HG02678 (cell line): ENCODE data around the gene CAPN12.
"Not testable (repeated sequence)": the region's sequence is repeated elsewhere in the genome, so short reads cannot be mapped to it uniquely, and the experiment has no call there.

Experiments
- ATAC-seq: cut with Tn5 transposase; IDR thresholded peaks from one replicate; pipeline ENCODE4 v1.9.1; 2021; ENCODE audit warnings: mild to moderate bottlenecking, moderate library complexity; ENCODE audit not compliant: unreplicated experiment

Gene CAPN12, protein sequence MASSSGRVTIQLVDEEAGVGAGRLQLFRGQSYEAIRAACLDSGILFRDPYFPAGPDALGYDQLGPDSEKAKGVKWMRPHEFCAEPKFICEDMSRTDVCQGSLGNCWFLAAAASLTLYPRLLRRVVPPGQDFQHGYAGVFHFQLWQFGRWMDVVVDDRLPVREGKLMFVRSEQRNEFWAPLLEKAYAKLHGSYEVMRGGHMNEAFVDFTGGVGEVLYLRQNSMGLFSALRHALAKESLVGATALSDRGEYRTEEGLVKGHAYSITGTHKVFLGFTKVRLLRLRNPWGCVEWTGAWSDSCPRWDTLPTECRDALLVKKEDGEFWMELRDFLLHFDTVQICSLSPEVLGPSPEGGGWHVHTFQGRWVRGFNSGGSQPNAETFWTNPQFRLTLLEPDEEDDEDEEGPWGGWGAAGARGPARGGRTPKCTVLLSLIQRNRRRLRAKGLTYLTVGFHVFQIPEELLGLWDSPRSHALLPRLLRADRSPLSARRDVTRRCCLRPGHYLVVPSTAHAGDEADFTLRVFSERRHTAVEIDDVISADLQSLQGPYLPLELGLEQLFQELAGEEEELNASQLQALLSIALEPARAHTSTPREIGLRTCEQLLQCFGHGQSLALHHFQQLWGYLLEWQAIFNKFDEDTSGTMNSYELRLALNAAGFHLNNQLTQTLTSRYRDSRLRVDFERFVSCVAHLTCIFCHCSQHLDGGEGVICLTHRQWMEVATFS

DNA sequence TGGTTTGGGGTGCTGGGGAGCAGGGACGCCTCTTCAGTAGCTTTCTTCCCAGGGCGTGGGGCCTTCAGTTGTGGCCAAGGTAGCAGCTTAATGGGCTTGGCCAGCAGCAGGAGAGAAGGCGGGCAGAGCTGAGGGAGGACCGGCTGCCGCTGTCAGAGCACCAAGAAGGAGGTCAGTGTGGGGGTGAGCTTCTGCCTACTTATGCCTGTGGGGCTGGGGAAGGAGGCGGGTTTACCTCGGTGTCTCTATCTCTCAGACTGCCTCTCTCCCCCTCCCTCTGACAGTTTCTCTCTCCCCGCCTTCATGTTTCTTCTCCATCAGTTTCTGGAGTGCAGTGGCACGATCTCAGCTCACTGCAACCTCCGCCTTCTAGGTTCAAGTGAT is at the start of gene CAPN12:
CAPN12 (minus strand) TSS at position 177 of the 384 bp plus-strand sequence. CDS start 309 bp downstream, outside the sequence.
- no peak for ATAC-seq

GRCh38 chr19:38793671-38794070 is 49.4 kb upstream of the CAPN12 start:
- ATAC-seq, result no peak

DNA sequence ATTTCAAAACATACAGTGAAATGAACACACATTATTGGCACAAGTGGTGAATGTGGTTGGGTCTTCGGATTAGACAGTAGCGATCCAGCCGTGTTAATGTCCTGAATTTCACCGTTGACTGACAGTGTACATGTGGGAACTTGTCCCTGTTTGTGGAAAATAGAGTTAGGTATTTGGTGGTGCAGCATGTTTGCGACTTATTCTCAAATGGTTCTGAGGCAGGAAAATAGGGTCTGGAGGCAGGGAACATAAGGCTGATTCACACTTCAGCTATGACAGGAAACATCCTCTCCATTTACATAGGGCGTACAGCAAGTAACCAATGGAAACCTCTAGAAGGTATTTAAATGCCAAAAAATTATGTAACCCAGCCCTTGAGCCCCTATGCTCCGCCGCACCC is 48.9 kb upstream of the CAPN12 start:
- no peak for ATAC-seq

DNA sequence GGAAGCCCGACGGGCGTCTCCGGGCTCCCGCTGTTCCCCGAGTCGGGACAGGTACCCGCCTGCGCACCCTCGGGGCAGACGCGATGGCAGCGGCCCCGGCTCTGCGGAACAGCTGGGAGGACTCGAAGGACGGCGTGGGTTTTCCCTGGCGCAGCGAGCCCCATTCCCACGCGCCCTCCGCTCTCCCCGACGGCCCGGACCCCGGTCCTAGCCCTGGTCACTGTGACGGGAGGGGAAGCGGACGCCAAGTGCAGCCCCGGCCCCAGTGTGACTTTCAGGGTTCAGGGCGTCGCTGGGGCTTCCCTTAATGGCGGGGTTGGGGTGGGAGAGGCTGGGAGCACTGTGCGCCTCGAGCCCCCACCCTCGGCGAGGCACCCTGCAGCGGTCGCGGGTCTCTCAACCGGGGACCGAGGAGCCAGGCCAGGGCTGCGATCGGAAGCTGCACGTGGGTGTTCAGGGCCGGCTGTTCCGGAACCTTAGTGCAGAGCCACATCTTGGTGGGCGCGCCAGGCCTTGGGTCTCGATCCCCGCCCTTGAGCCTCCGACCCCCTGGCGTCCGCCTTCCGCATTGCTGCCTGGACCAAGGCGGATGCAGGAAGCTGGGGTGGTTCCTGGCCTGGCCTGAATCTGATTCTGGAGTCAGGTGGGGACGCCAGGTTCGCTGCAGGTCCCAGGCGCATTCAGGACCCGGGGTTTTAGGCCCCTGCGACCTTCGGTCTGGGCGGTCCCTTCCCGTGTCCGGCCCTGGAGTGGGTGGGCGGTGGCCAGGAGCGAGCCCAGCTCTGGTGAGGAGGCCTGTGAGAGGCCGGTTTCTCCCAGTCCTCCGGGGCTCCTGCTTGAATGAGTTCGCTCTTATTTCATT is 48.2 kb upstream of the CAPN12 start:
- ATAC-seq, result peak; percentile 26

- ATAC-seq, result peak; percentile 63
Observed at GRCh38 chr19:38791451-38792064, 47.3 kb upstream of the CAPN12 start.

- ATAC-seq, result not testable (repeated sequence)
Observed at GRCh38 chr19:38790507-38791403, 46.5 kb upstream of the CAPN12 start.

GRCh38 chr19:38788478-38789243 is 44.4 kb upstream of the CAPN12 start, which contains the start of gene LGALS7B:
Gene LGALS7B, plus strand, starts transcription at chr19:38789200. Its CDS starts 27 bp downstream, at chr19:38789227.
- no peak for ATAC-seq

- no peak for ATAC-seq
Observed at GRCh38 chr19:38786572-38787265, 42.4 kb upstream of the CAPN12 start.

DNA sequence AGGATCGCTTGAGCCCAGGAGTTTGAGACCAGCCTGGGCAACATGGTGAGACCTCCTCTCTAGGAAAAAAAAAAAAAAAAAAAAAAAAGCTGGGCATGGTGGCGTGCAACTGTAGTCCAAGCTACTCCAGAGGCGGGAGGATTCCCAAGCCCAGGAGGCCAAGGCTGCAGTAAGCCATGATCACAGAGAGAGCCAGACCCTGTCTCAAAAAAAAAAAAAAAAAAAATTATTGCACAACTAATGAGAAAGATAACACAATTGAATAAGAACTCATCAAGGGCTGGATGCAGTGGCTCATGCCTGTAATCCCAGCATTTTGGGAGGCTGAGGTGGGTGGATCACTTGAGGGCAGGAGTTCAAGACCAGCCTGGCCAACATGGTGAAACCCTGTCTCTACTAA is 41.8 kb upstream of the CAPN12 start:
- ATAC-seq, result not testable (repeated sequence)

DNA sequence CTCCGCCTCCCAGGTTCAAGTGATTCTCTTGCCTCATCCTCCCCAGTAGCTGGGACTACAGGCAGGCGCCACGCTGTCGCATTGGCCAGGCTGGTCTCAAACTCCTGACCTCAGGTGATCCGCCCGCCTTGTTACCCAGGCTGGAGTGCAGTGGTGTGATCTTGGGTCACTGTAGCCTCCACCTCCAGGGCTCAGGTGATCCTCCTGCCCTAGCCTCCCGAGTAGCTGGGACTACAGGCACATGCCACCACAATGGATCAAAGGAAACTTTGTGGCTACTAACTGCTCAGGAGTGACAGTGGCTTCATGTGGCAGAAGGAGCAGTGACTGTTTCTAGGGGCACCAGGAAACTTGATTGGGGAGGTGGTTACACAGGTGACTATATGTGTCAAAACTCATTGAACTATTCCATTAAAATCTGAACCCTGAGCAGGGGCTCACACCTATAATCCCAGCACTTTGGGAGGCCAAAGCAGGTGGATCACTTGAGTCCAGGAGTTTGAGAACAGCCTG is 41.0 kb upstream of the CAPN12 start:
- ATAC-seq, result no peak

- ATAC-seq, result no peak
Observed at GRCh38 chr19:38784224-38784623, 40.0 kb upstream of the CAPN12 start.

- not testable (repeated sequence) for ATAC-seq
Observed at GRCh38 chr19:38782212-38782611, 37.9 kb upstream of the CAPN12 start.

DNA sequence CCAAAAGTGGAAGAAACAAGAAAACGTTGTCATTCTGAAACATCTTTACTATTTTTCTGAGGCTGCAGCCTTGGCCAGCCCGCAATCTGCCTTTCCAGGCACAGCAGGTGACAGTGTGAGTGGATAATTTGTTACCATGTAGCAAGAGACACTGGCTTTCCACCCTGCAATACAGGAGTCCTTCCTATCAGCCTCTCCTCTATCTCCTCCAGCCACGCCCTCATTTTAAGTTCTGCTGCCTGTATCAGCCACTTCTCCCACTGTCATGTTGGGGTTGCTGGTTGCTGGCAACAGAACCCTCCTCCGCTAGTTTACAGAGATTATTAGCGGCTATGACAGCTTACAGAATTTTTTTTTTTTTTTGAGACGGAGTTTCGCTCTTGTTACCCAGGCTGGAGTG is 36.8 kb upstream of the CAPN12 start:
- no peak for ATAC-seq

- no peak for ATAC-seq
Observed at GRCh38 chr19:38780443-38780842, 36.2 kb upstream of the CAPN12 start.

DNA sequence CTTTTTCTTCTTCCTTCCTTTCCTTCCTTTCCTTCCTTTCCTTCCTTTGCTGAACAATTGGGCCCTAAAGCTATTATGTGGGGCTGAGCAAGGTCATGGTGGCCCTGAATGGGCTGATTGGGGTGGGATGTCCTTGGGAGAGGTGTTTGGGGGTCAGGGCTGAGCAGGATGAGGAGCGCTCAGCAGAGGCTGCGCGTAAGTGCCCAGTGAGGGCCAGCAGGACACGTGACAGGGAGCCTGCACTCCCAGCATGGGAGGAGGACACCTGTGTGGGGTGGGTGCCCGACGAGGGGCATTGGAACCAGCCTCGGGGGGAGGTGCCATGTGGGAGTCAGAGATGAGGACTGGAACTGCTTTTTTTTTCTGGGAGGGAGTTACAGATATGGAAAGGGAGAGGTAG is 34.5 kb upstream of the CAPN12 start:
- ATAC-seq, result no peak

DNA sequence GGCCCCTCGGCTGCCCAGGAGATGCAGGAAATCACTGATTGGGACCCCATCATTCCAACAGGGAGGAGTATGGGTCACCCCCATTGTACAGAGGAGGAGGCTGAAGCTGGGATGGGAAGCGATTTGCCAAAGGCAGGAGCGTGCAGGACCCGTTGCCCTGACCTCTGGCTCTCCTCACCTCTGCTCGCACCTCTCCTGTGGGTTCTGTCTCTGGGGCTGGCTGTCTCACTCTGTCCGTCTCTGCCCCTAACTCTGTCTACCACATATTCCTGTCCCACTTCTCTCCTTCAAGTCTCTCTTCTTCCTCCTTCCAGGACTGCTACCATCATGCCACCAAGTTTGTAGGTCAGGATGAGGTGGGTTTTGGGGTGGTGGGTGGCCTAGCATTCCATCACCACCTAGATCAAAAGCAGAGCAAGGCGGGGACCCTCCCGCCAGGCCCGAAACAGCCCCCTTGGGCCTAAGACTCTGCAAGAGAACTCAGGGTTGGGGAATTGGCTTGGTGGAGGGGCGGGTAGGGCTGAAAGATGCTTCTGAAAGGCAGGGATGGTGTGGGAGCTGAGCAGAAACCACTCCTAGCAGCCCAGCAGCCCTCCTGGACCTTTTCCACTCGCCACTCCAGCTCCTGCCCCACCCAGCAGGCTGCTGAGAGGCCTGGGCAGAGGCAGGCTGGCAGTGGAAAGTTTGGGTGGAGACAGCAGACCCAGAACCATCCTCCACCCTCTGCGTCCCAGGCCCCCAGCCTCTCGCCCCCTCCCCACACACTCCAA is 30.1 kb upstream of the CAPN12 start:
- no peak for ATAC-seq

DNA sequence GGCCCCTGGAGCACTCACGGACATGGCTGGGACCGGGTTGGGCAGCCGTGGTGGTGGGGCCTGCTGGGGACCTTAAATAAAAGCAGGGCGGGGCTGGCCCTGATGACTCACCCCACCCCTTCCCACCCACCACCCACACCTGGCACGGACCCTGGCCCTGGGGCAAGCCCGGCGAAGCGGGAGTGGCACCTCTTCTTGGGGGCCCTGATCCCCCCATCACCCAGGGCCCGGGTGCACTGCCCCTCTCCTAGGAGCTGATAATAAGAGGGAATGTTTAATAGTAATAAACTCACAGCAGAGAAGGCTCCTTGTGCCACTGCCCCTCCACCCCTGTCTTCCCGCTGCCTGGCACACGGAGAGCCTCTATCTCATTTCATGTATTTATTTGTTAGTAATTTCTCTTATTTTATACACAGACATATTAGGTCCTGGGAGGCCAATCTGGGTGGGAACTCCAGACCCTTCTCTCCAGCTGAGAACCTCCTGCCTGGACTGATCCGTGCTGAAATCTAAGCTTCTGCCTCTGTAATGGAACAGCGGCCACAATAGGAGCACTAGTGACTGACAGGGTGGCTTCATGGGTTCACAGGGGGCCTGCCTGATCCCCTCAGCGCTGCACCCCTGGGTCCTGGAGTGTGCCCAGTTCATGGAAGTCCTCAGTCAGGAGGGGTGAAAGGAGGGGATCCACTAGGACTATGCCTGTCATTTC is 29.3 kb upstream of the CAPN12 start, which contains the start of gene LGALS7:
LGALS7 (minus strand) TSS at position 49 of the 709 bp plus-strand sequence; CDS start at position 24, 25 bp downstream.
- ATAC-seq, result no peak
